ENCODE measurements around the gene CENPP.

Gene CENPP

GRCh38 chr9:92332577-92333281, 7.0 kb downstream of the CENPP start:
- DNase-seq = no peak
- TF ChIP-seq POLR2A (IDR thresholded peaks at IDR 0.05; ENCODE audit: low read length) (no peak), GATA1 (IDR thresholded peaks at IDR 0.05; ENCODE audit: low read depth, low read length) (no peak)

- TF ChIP-seq POLR2A (IDR thresholded peaks at IDR 0.05; ENCODE audit: low read length) = no peak
- TF ChIP-seq GATA1 (IDR thresholded peaks at IDR 0.05; ENCODE audit: low read depth, low read length) = no peak
- DNase-seq = no peak
These were observed 7.5 kb downstream of the CENPP start for GRCh38 chr9:92333282-92333634.

GRCh38 chr9:92341578-92341977, 15.8 kb downstream of the CENPP start:
- DNase-seq = no peak
- TF ChIP-seq POLR2A (IDR thresholded peaks at IDR 0.05; ENCODE audit: low read length) (no peak), GATA1 (IDR thresholded peaks at IDR 0.05; ENCODE audit: low read depth, low read length) (no peak)

GRCh38 chr9:92342825-92343488, 17.2 kb downstream of the CENPP start:
- TF ChIP-seq POLR2A (IDR thresholded peaks at IDR 0.05; ENCODE audit: low read length) (no peak), GATA1 (IDR thresholded peaks at IDR 0.05; ENCODE audit: low read depth, low read length) (no peak)

GRCh38 chr9:92345582-92345981, 19.8 kb downstream of the CENPP start:
- no peak for TF ChIP-seq GATA1 (IDR thresholded peaks at IDR 0.05; ENCODE audit: low read depth, low read length)
- no peak for TF ChIP-seq POLR2A (IDR thresholded peaks at IDR 0.05; ENCODE audit: low read length)
- DNase-seq = no peak

More at GRCh38 chr9:92342825-92343488, 17.2 kb downstream of the CENPP start:
- DNase-seq = no peak

GRCh38 chr9:92349771-92350739, 24.3 kb downstream of the CENPP start:
- TF ChIP-seq GATA1 (IDR thresholded peaks at IDR 0.05; ENCODE audit: low read depth, low read length) (no peak), POLR2A (IDR thresholded peaks at IDR 0.05; ENCODE audit: low read length) (no peak)
- no peak for DNase-seq

- DNase-seq = no peak
- TF ChIP-seq POLR2A (IDR thresholded peaks at IDR 0.05; ENCODE audit: low read length) = no peak
- no peak for TF ChIP-seq GATA1 (IDR thresholded peaks at IDR 0.05; ENCODE audit: low read depth, low read length)
These were observed 25.0 kb downstream of the CENPP start for GRCh38 chr9:92350740-92351133.

- no peak for TF ChIP-seq GATA1 (IDR thresholded peaks at IDR 0.05; ENCODE audit: low read depth, low read length)
- TF ChIP-seq POLR2A (IDR thresholded peaks at IDR 0.05; ENCODE audit: low read length) = no peak
- DNase-seq = no peak
These were observed 27.3 kb downstream of the CENPP start for GRCh38 chr9:92353051-92353450.

GRCh38 chr9:92359394-92359995, 33.7 kb downstream of the CENPP start:
- TF ChIP-seq POLR2A (IDR thresholded peaks at IDR 0.05; ENCODE audit: low read length) = no peak
- TF ChIP-seq GATA1 (IDR thresholded peaks at IDR 0.05; ENCODE audit: low read depth, low read length) = no peak

GRCh38 chr9:92360083-92360482, 34.3 kb downstream of the CENPP start:
- TF ChIP-seq GATA1 (IDR thresholded peaks at IDR 0.05; ENCODE audit: low read depth, low read length) (no peak), POLR2A (IDR thresholded peaks at IDR 0.05; ENCODE audit: low read length) (no peak)
- DNase-seq = no peak

More at GRCh38 chr9:92359394-92359995, 33.7 kb downstream of the CENPP start:
- no peak for DNase-seq

- DNase-seq = no peak
- TF ChIP-seq GATA1 (IDR thresholded peaks at IDR 0.05; ENCODE audit: low read depth, low read length) (no peak), POLR2A (IDR thresholded peaks at IDR 0.05; ENCODE audit: low read length) (no peak)
These were observed 43.3 kb downstream of the CENPP start for GRCh38 chr9:92369075-92369474.

GRCh38 chr9:92373167-92373566, 47.4 kb downstream of the CENPP start:
- no peak for DNase-seq
- TF ChIP-seq GATA1 (IDR thresholded peaks at IDR 0.05; ENCODE audit: low read depth, low read length) (no peak), POLR2A (IDR thresholded peaks at IDR 0.05; ENCODE audit: low read length) (no peak)

GRCh38 chr9:92377876-92378275, 52.1 kb downstream of the CENPP start:
- TF ChIP-seq POLR2A (IDR thresholded peaks at IDR 0.05; ENCODE audit: low read length) (no peak), GATA1 (IDR thresholded peaks at IDR 0.05; ENCODE audit: low read depth, low read length) (no peak)
- DNase-seq = peak in 1 of 2 experiments; percentile 17

All from erythroblast (primary cell).